Stimulated activated CD8-positive, alpha-beta memory T cell treated with anti-CD3 and anti-CD28 coated beads, Interleukin-7, amount 100 ng/mL, for 24 hours (primary cell): ENCODE measurements around the gene ST14.

Source experiments
- DNase-seq: peaks from one replicate; pipeline ENCODE4 v3.0.0-alpha.2; 2020; ENCODE audit warnings: low read depth

Gene ST14

DNA sequence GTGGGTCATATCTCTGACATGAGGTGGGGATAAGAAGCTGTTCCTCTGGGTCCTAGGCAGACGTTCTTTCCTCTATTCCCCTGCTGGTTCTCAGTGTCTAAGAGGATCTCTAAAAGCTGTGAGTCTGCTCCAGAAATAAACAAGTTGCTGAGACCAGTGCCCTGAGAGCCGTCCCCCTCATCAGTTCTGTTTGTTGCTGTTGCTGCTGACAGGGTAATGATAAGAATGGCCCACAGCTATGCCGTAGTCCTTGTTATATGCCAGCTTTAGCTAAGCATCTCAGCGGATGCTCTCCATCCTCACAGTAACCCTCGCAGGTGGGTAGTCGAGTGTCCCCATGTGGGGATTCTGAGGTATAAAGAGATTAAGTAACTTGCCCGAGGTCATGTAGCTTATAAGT is 23.5 kb upstream of the ST14 start:
- DNase-seq, result no peak

DNA sequence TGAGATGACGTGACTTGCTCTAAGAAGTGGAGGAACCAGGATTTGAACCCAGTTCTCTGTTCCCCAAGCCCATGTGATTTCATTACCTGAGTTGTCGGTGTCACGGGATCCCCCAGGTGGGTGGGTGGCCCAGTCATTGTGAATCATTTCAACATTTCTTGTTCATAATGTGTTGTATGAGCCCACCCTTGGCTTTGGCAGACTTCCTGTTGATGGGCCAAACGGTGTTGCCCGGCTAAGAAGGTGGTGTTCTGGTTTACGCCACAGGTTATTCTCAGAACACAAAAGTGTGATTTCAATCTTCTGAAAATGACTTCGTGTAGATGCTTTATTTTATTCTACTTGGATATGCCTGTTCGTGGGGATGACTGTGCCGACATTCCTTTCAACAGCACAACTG is 21.6 kb upstream of the ST14 start:
- no peak for DNase-seq

DNA sequence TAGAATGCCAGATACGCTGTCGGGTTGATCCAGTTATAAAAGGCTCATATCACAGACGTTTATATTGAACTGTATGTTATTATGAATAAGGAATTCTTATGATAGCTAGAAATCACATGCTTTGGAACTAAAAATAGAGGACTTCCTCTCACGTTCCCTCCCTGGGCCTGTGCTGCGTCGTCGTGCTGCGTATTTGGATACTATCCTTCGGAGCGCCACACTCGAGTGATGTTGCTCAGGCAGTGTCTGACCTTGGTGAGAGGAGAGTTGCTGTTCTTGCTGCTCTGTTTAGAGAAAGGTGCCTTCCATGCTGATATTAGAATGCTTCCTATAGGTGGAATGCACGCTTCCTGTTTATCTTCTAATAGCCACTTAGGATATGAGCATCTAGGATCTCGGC is 20.2 kb upstream of the ST14 start:
- DNase-seq, result no peak

DNA sequence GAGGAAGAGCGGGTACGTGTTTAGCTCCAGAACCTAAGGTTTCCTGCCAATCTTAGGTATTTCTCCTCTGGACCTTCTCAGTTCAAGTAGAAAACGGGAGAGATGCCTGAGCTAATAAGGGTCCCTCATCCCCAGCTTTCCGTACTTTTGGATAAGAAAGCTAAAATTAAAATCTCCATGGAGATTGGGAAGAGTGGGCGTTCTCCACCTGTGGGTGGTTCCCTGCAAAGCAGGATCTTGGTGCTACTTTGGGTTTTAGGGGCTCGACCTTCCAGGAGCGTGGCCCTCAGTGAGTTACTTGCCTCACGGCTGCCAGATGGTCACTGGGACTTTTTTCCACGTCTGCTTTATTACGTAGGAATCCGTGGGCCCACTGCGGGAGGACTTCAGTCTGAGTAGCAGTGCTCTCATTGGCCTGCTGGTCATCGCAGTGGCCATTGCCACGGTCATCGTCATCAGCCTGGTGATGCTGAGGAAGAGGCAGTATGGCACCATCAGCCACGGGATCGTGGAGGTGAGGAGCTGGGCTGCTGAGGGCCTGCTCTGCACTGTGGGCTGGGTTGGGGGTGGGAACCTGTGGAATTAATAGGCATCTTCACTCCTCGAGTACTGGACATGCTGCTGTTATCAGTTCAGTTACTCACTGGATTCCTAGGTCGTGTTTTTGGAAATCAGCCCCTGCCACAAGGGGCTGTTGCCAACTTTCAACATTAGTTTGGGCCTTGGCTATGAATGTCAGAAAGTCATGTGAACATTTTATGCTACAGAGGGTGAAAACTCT is 17.8 kb upstream of the ST14 start:
- DNase-seq, result no peak

DNA sequence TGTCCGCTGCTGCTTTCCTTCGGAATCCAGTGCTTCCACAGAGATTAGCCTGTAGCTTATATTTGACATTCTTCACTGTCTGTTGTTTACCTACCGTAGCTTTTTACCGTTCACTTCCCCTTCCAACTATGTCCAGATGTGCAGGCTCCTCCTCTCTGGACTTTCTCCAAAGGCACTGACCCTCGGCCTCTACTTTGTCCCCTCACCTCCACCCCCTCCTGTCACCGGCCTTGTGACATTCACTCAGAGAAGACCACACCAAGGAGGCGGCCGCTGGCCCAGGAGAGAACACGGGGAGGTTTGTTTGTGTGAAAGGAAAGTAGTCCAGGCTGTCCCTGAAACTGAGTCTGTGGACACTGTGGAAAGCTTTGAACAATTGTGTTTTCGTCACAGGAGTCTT is 15.4 kb upstream of the ST14 start:
- DNase-seq, result no peak

DNA sequence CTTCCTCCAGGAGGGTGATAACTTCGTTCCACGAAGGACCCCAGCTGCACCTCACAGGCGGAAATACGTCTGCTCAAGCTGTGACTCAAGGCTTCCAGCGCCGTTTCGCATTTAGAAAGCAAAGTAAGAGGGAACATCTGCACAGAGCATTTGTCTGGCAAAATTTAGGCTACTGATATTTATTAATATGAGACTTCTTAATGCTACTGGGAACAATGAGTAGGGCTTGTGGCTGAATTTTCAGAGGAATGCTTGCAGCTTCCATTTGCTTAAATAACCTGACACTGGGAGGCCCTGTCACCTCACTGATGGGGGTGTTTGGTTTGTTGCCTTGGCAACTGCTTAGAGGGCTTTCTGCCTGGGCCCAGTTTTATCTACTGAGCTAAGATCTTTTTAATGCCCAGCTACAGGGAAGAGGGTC is 14.7 kb upstream of the ST14 start:
- DNase-seq, result no peak

DNA sequence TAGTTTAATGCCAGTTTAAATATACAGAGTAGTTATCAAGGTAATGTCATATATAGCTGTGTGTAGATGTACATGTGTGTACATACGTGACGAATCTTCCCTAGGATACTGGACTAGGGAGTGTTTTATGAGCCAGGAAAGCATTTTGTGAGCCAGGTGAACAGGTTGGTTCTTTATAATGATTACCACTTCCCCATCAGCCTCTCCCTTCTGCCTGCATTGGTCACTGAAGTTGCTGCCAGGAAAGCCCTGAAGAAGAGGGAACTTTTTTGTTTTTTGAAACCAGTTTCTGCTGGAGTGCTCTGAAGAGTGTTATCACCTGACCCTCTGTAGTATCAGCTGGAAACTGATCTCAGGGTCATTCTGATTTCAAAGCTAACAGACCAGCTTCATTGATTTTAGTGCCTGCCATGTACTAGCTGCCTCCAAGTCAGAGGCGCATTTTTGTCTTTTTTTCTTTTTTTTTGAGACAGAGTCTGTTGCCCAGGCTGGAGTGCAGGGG is 14.2 kb upstream of the ST14 start:
- DNase-seq, result no peak

DNA sequence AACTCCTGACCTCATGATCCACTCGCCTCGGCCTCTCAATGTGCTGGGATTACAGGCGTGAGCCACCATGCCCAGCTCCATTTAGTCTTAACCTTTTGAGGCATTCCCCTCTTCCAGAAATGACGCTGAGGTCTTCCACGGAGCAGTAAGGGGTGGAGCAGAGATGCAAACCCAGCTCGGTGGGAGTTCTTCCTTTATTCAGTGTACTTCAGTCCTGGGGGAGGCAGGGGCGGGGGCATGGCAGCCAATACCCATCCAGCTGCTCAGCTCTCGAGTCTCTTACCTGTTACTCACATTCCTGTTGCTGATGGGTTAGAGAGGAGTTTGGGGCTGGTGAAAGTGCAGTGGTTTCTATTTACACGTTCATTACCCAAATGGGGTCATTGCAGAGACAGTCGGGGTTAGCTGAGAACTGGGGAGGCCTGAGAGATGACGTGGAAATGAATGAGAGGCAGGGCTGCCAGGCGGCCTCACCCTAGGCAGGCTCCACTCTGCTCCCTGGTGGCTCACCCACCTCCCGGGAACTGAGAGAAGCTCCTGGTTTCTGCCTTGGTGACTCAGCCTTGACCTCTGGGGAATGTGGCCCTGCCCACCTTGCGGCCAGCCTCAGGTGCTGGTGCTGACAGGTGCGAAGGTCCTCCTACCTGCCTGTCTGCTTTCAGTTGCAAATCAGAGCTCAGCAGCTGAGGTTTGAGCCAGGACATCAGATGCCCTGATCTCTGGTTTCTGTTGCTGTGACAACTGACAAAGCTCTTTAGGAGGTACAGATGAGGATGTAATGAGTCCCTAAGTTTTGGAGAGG is 13.4 kb upstream of the ST14 start:
- DNase-seq, result no peak

DNA sequence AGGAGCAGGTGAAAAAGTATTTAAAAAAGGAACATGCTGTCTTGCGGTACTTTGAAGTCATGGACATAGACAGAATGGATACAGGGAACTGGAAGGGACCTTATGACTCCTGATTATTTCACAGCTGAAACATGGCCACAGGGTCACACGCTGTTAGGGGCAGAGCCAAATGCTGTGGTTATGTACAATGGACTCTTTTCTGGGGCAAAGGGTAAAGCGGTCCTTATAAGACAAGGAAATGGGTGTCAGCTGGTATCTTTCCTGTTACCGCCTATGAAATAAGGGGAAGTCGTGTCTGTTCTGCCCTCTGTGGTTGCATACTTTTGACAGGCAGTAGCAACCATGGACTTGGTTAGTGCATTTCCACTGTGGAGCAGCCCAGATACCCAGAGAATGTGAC is 12.8 kb upstream of the ST14 start:
- DNase-seq, result no peak

DNA sequence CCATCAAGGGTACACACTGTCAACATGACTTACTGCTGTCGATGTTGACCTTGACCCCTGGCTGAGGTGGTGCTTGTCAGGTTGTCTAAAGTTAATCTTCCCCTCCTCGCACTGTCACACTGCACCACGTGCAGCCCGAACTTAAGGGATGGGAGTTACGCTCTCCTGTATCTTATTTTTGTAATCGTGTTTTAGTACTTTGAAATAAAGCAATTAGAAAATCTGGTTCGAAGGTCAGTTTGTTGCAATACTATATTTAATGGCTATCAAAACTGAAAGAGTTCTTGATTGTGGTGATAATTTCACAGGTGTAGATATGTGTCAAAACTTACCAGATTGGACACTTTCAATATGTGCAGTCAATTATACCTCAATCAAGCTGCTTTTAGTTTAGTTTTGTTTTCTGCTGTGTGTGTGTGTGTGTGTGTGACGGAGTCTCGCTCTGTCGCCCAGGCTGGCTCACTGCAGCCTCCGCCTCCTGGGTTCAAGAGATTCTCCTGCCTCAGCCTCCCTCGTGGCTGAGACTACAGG is 10.7 kb upstream of the ST14 start:
- no peak for DNase-seq

DNA sequence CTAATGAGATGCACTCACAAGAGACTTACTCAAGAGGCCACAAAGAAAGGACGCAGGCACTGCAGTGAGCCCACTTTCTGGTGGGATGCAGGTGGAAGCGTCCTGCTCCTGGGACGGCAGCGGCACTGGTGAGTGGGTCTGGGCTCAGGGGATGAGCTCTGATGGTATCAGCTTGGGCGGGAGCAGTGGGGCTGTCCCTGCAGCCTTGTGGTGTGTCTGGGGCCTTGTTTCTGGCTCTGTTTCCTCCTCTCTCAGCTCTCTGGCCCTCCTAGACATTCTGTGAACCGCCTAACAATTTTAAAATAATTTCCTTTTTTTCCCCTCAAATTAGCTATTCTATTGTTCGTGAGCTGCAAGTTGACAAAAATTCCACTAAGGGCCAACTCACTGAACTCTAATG is 8.8 kb upstream of the ST14 start:
- no peak for DNase-seq

DNA sequence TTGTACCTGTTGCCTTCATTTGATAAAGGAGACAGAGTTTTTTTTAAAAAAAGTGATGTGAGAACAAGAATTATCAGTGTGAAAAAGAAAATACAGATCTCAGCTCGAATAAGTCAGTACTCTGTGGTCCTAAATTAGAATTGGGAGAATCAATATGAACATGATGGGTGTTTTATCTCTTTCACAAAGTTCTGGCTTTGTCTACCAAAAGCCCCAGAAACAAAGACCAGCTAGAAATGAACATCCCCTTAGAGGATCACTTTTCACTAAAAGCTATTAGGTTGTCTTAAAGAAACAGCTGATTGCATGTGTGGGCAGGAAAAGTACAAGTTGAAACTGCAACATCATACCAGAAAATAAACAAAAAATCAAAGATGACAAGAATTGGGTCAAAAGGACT is 8.4 kb upstream of the ST14 start:
- DNase-seq, result no peak

DNA sequence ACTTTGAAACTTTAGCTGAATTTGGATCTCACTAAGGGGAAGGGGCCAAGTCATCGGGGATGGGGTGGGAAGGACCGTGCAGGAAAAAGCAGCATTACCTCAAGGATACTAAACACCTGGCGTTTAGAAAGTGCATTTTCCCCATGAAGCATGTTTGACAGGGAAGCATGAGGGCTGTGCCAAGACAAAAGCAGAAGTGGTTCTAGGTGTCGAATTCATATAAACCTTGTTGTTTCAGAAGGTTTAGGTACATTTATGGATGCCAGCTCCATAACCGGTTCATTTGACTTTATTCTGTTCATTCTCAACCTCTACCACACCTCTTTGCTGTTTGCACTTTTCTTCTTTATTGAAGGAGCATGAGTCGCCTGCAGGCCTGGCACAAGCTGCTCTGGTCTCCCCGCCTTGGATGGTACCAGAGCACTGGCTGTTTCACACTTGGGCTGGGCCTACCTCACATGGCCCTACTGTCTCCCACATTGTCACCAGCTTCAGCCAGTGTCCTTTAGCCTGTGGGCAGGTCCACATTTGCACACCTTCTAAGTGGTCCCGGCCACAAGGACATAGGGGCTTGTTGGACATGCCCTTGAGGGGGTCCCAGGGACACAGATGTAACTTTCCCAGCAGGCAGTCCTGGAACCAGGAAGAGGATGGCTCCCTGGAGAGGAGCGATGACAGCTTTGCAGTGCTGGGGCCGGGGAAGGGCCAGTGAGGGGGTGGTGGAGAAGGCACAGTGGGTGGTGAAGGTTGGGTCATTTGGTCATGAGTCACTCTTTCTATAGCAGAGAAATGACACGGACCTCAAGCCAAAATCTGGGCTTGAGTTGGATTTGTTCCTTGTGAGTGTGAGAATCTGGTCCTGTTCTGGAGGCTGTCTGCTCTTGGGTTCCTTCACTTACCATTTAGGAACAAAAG is 3.2 kb upstream of the ST14 start:
- DNase-seq, result no peak

DNA sequence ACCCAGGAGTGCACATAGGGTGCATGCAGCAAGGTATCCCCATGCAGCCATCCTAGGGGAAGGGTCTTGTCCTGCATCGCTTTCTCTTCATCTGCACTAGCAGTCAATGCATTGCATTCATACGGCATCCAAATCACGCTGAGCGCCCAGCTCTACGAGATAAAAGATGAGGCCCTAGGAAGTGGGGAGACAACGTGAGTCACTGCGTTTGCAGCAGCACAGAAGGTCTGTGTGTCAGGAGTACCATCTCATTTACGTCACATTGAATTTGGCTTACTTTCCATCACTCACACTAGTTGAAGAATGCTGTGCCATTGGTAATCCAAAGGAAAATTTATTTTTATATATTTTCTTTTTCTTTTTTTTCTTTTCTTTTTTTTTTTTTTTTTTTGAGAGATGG is 2.5 kb upstream of the ST14 start:
- no peak for DNase-seq

DNA sequence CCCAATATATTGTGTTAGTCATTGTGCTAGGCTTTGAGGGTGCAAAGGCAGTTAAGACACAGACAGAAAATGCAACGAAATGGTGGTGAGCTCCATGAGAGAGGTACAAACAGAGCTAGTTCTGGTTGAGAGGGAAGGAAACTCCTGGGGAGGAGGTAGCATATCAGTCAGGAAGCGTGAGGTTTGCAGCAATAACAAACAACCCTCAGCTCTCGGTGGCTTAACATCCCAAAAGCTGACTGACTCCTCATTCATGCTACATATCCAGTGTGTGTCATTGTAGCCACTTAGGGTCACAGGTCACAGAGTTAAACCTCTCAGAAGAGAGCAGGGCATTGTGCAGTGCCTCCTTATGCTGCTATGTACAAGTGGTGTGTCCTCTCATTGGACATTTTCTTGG is 1.7 kb upstream of the ST14 start:
- no peak for DNase-seq

DNA sequence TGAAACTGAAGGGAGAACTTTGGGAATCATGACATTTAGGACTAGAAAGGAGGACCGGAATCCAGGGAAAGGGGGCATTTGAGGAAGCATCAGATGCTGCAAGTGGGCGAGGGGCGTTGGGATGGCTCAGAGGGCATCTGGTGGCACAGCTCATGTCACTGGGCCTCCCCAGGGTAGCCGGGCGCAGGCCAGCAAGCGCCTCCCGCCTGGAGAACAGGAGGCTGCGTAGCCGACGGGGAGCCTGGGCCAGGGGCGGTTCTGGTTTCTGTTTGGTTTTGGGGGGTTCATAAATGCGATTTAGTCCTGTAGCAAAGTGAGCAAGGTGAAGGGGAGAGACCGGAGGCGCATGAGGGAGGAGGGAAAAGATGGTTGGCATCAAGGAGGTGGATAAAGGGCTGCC is 443 bp upstream of the ST14 start:
- no peak for DNase-seq

DNA sequence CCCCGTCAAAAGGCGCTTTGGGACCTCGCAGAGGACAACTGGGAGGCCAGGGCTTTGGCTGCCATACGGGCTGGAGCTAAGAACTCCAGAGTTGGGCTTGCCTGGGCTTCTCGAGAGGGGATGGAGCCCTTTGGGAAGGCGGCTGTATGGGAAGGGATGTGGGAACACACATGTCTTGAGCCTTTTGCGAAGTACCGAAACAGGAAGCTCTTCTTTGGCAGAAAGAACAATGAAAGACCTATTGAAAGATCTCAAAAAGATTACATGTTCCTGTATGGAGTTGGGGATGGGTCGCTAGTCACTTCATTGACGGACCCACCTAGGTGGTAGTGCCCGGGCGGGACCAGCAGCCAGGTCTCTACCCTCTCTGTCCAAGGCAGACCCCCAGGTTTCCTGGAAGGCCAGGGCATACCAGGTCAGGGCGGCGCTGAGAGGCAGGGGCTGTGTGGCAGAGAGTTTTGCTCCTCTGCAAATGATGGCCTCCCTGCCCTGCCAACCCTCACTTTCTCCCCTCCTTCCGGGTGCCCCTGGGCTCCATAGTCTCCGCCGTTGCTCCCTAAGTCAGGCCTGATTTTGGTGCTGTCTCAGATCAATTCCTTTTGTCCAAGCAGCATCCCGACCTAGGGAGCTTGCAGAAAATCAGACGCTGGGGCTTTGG is 1.0 kb downstream of the ST14 start:
- no peak for DNase-seq

DNA sequence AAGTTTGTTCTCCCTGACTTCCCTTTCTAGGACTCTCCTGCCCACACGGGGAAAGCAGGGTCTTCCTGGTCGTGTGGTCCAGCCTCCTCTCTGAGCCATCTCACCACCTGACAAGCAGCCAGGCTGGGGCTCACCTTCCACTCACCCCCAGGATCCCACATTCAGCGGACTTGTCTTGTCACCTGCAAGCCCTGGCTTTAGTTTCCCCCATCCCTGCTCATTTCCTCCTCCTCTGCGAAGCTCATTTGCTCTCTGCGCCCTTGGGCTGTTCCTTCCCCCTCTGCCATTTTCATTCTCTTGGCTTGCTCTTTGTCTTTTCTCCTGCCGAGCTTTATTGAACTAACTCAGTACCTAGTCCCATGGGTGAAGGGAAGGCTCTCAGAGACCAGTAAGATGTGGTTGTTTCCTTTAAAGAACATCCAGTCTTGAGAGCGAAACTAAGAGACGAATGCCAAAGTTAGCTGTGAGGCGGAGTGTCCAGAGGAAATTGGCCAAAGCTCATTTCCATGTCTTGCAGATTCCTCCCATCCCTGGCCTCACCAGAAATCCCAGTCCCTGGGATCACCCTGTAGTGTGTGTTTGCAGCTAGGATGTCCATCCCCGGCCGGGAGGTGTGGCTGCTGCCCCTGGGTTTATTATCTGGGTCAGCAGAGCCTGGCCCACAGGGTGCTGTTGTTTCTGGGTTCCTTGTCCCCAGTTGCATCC is 2.0 kb downstream of the ST14 start:
- DNase-seq, result no peak

DNA sequence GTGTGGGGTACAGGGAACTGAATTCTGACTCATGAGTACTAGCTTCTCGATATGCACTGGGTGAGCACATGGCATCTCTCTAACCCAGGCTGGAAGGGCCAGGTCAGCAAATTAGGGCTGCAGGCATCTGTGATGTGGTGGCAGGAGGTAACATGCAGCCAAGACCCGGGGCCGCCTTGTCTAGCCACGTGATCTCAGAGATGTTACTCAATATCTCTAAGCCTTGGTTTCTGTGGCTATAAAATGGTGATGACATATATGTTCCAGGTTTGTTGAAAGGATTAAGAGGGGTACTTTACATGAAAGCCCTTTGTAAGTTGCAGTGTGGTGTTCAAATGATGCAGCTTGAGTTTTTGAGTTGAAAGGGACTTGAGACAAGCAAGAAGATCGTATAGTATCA is 3.2 kb downstream of the ST14 start:
- no peak for DNase-seq

DNA sequence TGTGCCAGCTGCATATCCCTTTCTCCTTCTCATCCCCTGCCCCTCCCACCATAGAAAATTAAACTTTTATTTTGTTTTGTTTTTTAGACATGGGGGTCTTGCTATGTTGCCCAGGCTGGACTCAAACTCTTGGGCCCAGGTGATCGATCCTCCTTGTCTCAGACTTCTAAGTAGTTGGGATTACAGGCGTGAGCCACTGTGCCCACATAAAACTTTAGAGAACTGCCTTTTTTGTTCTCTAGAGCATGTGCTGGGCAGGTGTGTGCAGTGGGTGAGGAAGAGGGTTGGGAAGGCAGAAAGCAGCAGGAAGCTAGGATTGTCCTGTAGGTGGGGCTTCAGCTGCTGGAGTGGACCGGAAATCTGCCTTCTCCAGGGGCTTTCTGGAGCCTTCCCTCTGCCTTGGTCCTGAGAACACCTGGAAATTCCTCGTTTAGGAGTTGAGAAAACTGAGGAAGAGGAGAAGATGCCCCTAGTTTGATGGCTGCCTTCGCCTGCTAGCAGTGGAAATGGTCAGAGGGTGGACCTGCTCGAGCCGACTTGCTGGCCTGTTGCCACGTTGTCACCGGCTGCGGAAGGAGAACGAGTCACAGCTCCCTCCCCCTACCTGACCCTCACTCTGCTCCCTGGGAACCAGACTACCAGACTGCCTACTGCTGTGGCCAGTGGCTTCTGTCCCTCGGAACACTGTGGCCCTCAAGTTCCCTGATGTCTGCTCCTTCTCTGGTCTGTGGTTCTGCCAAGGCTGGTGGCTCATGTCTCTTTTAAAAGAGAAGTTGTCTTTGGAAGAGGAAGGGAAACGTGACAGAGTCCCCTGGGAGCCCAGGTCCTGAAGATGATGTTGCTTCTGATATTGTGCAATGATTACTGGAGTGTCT is 4.0 kb downstream of the ST14 start:
- DNase-seq, result no peak
